HCT116 (cell line): ENCODE measurements around the gene ELK4. TPM values are rescaled to one million over a fixed set of nuclear protein-coding genes. Genes with fewer than 3 reads are reported as not detected.

Experiments used
- ATAC-seq: fragments of 200-7000 bp; cut with Tn5 transposase; 2 replicates; pipeline ENCODE4 v1.9.1; 2020; ENCODE audit warnings: mild to moderate bottlenecking, moderate library complexity
- BruUV-seq: library from RNA; stranded (reverse); fragments of 400-500 nt; replicated peaks from 2 replicates; lab custom pipeline; 2021; lab: Mats Ljungman, UMichigan
- CTCF ChIA-PET: fragments of 300-600 bp; sonication (Branson Sonifier 250); formaldehyde crosslinking; loops from one replicate; lab custom pipeline; 2021; ENCODE audit warnings: antibody characterized with exemption; lab: Charles Lee
- POLR2A ChIA-PET: fragments of 300-600, 350-600 bp; sonication (Branson Sonifier 250); formaldehyde crosslinking; loops from one replicate; lab custom pipeline; 2021; ENCODE audit warnings: antibody characterized with exemption; lab: Charles Lee
- RAD21 ChIA-PET, 2 experiments: fragments of 300-600 bp; sonication (Branson Sonifier 250); formaldehyde crosslinking; loops; one replicate each; lab custom pipeline; 2023; ENCODE audit warnings: low total read pairs in 2 of 2; ENCODE audit not compliant: uncharacterized antibody in 2 of 2, unreplicated experiment in 2 of 2, low non-redundant PET in 1 of 2; lab: Charles Lee
- DNase-seq: peaks from one replicate; pipeline ENCODE4 v3.0.0-alpha.2; 2010; ENCODE audit warnings: low read depth, low spot score
- H2AFZ ChIP-seq: fragments of 200-600 bp; shearing (Covaris generic), sonication (generic); 2 replicates; pipeline ENCODE4 v1.6.1; 2017; ENCODE audit warnings: low read depth, mixed run types, mixed read lengths, antibody characterized with exemption, low read length; ENCODE audit not compliant: poor library complexity, severe bottlenecking
- H3K27ac ChIP-seq: 2 replicates; pipeline ENCODE4 v1.5.1; 2012; ENCODE audit warnings: low read depth, low read length
- H3K27me3 ChIP-seq: fragments of 200-600 bp; sonication (generic); 2 replicates; pipeline ENCODE4 v1.6.1; 2016; ENCODE audit warnings: mixed run types, low read length, mixed read lengths; ENCODE audit not compliant: insufficient read depth
- H3K36me3 ChIP-seq, 2 experiments: fragments of 200-500 bp in 1 of 2; fragments of 200-600 bp in 1 of 2; sonication (Bioruptor generic) in 1 of 2; sonication (generic) in 1 of 2; 2 replicates each; pipeline versions ENCODE4 v1.5.1 to v1.6.1; 2014 to 2016; ENCODE audit warnings: low read length in 2 of 2, inconsistent platforms in 1 of 2, mixed read lengths in 1 of 2, mixed run types in 1 of 2; ENCODE audit not compliant: insufficient read depth in 2 of 2, control insufficient read depth in 1 of 2
- H3K4me1 ChIP-seq, 2 experiments: fragments of 200-600 bp in 1 of 2; sonication (generic) in 1 of 2; 2 replicates each; pipeline versions ENCODE4 v1.5.1 to v1.6.1; 2012 to 2017; ENCODE audit warnings: low read length in 2 of 2, inconsistent platforms in 1 of 2, mild to moderate bottlenecking in 1 of 2, mixed read lengths in 1 of 2, mixed run types in 1 of 2, moderate library complexity in 1 of 2; ENCODE audit not compliant: insufficient read depth in 2 of 2, control insufficient read depth in 1 of 2
- H3K4me2 ChIP-seq: fragments of 200-600 bp; sonication (generic); 2 replicates; pipeline ENCODE4 v1.6.1; 2017; ENCODE audit warnings: mixed run types, low read length, mixed read lengths
- H3K4me3 ChIP-seq, 2 experiments: fragments of 200-600 bp in 1 of 2; sonication (generic) in 1 of 2; replicated peaks in 1 of 2; 2 replicates each; pipeline ENCODE4 v1.5.1; 2011 to 2016; ENCODE audit warnings: low read length in 2 of 2, control low read depth in 1 of 2, low read depth in 1 of 2, mild to moderate bottlenecking in 1 of 2, mixed read lengths in 1 of 2, mixed run types in 1 of 2
- H3K79me2 ChIP-seq: fragments of 200-600 bp; sonication (generic); 2 replicates; pipeline ENCODE4 v1.6.1; 2017; ENCODE audit warnings: mild to moderate bottlenecking, mixed run types, low read length, moderate library complexity, mixed read lengths; ENCODE audit not compliant: insufficient read depth
- H3K9ac ChIP-seq: fragments of 200-600 bp; sonication (generic); 2 replicates; pipeline ENCODE4 v1.6.1; 2016; ENCODE audit warnings: low read length, mixed read lengths
- H3K9me2 ChIP-seq: fragments of 200-600 bp; sonication (generic), shearing (Covaris generic); 2 replicates; pipeline ENCODE4 v1.6.1; 2017; ENCODE audit warnings: mixed run types, mild to moderate bottlenecking, moderate library complexity; ENCODE audit not compliant: insufficient read depth
- H3K9me3 ChIP-seq, 2 experiments: fragments of 200-500 bp in 1 of 2; fragments of 200-600 bp in 1 of 2; sonication (Bioruptor generic) in 1 of 2; sonication (generic) in 1 of 2; 2 replicates each; pipeline ENCODE4 v1.6.1; 2014 to 2017; ENCODE audit warnings: low read length in 2 of 2, mixed read lengths in 2 of 2, inconsistent platforms in 1 of 2, low read depth in 1 of 2, mild to moderate bottlenecking in 1 of 2, mixed run types in 1 of 2, moderate library complexity in 1 of 2; ENCODE audit not compliant: control insufficient read depth in 1 of 2, insufficient read depth in 1 of 2
- H4K20me1 ChIP-seq: fragments of 200-600 bp; sonication (generic), shearing (Covaris generic); 2 replicates; pipeline ENCODE4 v1.6.1; 2017; ENCODE audit warnings: mixed run types, mild to moderate bottlenecking, moderate library complexity; ENCODE audit not compliant: insufficient read depth
- ATF3 ChIP-seq: IDR thresholded peaks from 2 replicates; pipeline ENCODE4 v1.6.1; 2012
- CBX3 ChIP-seq: IDR thresholded peaks from 2 replicates; pipeline ENCODE4 v1.6.1; 2012; ENCODE audit warnings: low read depth
- CTCF ChIP-seq, 3 experiments: fragments of 200-600 bp in 1 of 3; sonication (generic) in 1 of 3; IDR thresholded peaks in 2 of 3; conservative IDR thresholded peaks in 1 of 3; 2 replicates each; pipeline ENCODE4 v1.5.1; 2012 to 2017; ENCODE audit warnings: low read depth in 2 of 3, low read length in 2 of 3, antibody characterized with exemption in 1 of 3, borderline replicate concordance in 1 of 3, control low read depth in 1 of 3, mild to moderate bottlenecking in 1 of 3, mixed read lengths in 1 of 3, mixed run types in 1 of 3, moderate library complexity in 1 of 3; ENCODE audit not compliant: insufficient read depth in 1 of 3
- EZH2 ChIP-seq: fragments of 200-600 bp; sonication (generic); IDR thresholded peaks from 2 replicates; pipeline ENCODE4 v1.6.1; 2017; ENCODE audit warnings: antibody characterized with exemption, mixed run types
- EZH2phosphoT487 ChIP-seq: fragments of 200-600 bp; IDR thresholded peaks from 2 replicates; pipeline ENCODE4 v1.6.1; 2018; ENCODE audit warnings: antibody characterized with exemption, borderline replicate concordance
- FOSL1 ChIP-seq: IDR thresholded peaks from 2 replicates; pipeline ENCODE4 v1.6.1; 2012; ENCODE audit warnings: low read depth
- JUND ChIP-seq: IDR thresholded peaks from 2 replicates; pipeline ENCODE4 v1.6.1; 2012
- MAX ChIP-seq: IDR thresholded peaks from 2 replicates; pipeline ENCODE4 v1.6.1; 2012
- POLR2A ChIP-seq: IDR thresholded peaks from 2 replicates; pipeline ENCODE4 v1.7.0; 2011; ENCODE audit warnings: borderline replicate concordance; ENCODE audit not compliant: insufficient read depth, insufficient read length; ENCODE audit errors: extremely low read depth
- POLR2AphosphoS5 ChIP-seq: IDR thresholded peaks from 2 replicates; pipeline ENCODE4 v1.6.1; 2011; ENCODE audit warnings: mild to moderate bottlenecking, low read depth, low read length, moderate library complexity
- RAD21 ChIP-seq: IDR thresholded peaks from 2 replicates; pipeline ENCODE4 v1.6.1; 2012; ENCODE audit warnings: low read depth, mild to moderate bottlenecking
- REST ChIP-seq: IDR thresholded peaks from 2 replicates; pipeline ENCODE4 v1.6.1; 2012; ENCODE audit warnings: low read depth
- SIN3A ChIP-seq: IDR thresholded peaks from 2 replicates; pipeline ENCODE4 v1.6.1; 2012; ENCODE audit warnings: low read depth
- SRF ChIP-seq: IDR thresholded peaks from 2 replicates; pipeline ENCODE4 v1.6.1; 2012; ENCODE audit warnings: low read depth
- TCF7L2 ChIP-seq: IDR thresholded peaks from 2 replicates; pipeline ENCODE4 v1.7.0; 2011; ENCODE audit warnings: borderline replicate concordance, inconsistent platforms; ENCODE audit not compliant: insufficient read depth, insufficient read length; ENCODE audit errors: extremely low read depth
- ZBTB33 ChIP-seq: IDR thresholded peaks from 2 replicates; pipeline ENCODE4 v1.6.1; 2011; ENCODE audit warnings: mild to moderate bottlenecking, low read length, moderate library complexity; ENCODE audit not compliant: insufficient replicate concordance; ENCODE audit errors: extremely low read depth
- ZFX ChIP-seq: fragments of 450-650 bp; IDR thresholded peaks from 2 replicates; pipeline ENCODE4 v1.6.1; 2017
- ZNF274 ChIP-seq: fragments of 200-500 bp; sonication (Bioruptor generic); IDR thresholded peaks from 2 replicates; pipeline ENCODE4 v1.6.1; 2014; ENCODE audit warnings: mild to moderate bottlenecking, low read depth, low read length, inconsistent platforms
- intact Hi-C: fragments of 100-400 bp; cut with micrococcal nuclease; formaldehyde crosslinking; loops from 2 replicates; pipeline ENCODE4 v1.10.0; 2022
- total RNA-seq: library from RNA; stranded (reverse); gene quantifications from one replicate; pipeline ENCODE4 v1.2.1, GENCODE V29; 2021; ENCODE audit not compliant: unreplicated experiment

Gene ELK4
- total RNA-seq, 1 experiment from 2014 or later, result 46.2 TPM

- Histone ChIP-seq H3K9ac (no peak overlapping the region), H3K27ac (no peak overlapping the region), H3K27me3 (peaks cover 11% of the 10 kb centered on the region; the same call in 1 of the 2 replicates), H3K9me3 (no peaks in the 10 kb centered on the region), H3K4me2 (no peak overlapping the region), H2AFZ (no peak overlapping the region), H3K4me1 (no peaks in the 10 kb centered on the region), H3K9me2 (no peaks in the 10 kb centered on the region), H3K4me3 (no peak overlapping the region), H3K36me3 (no peaks in the 10 kb centered on the region), H4K20me1 (no peaks in the 10 kb centered on the region)
- CTCF ChIA-PET, result no interaction called here
- ATAC-seq (no peak), DNase-seq (no peak)
- intact Hi-C loops, result no loop called here
- TF ChIP-seq MAX (no peak), EZH2 (no peak), EZH2phosphoT487 (no peak), POLR2A (no peak), ZNF274 (no peak), POLR2AphosphoS5 (no peak), ATF3 (no peak), JUND (no peak), CTCF (IDR thresholded peaks at IDR 0.05 in 2 of 3, conservative IDR thresholded peaks at IDR 0.05 in 1 of 3; ENCODE audit: borderline replicate concordance in 1 of 3, insufficient read depth in 1 of 3, low read depth in 2 of 3, low read length in 2 of 3) (no peak), FOSL1 (no peak), ZBTB33 (no peak), REST (no peak), SRF (no peak), TCF7L2 (no peak), SIN3A (no peak), ZFX (no peak), RAD21 (no peak), CBX3 (no peak)
- TF ChIP-seq, all 23 proteins: peak for 0
- RAD21 ChIA-PET, result no interaction called here
- POLR2A ChIA-PET, result no interaction called here
- BruUV-seq, result no TSS peak
- no peaks in the 10 kb centered on the region for H3K79me2 ChIP-seq
These were observed 51.5 kb downstream of the ELK4 start for GRCh38 chr1:205580140-205580922.
